HEK293T (cell line): Measurements from ENCODE around the gene KCNK18.
A peak's percentile ranks its signal among the peaks of the same experiment; 100 is the strongest.

Source experiments
- CTCF ChIA-PET: fragments of 350-600 bp; formaldehyde crosslinking; extraction: SDS; loops from one replicate; lab custom pipeline; 2021; ENCODE audit warnings: antibody characterized with exemption, inconsistent platforms; lab: Yijun Ruan, JAX
- POLR2A ChIA-PET: fragments of 350-600 bp; formaldehyde crosslinking; extraction: SDS; loops from one replicate; lab custom pipeline; 2020; ENCODE audit warnings: antibody characterized with exemption, inconsistent platforms; lab: Yijun Ruan, JAX
- DNase-seq: peaks from one replicate; pipeline ENCODE4 v3.0.0; 2012; ENCODE audit warnings: mixed read lengths; ENCODE audit errors: extremely low spot score
- ARNT ChIP-seq: fragments of 450-650 bp; IDR thresholded peaks from 2 replicates; pipeline ENCODE4 v1.6.1; 2017; ENCODE audit warnings: mild to moderate bottlenecking
- BHLHE40 ChIP-seq: fragments of 450-650 bp; IDR thresholded peaks from 2 replicates; pipeline ENCODE4 v1.6.1; 2016; ENCODE audit warnings: mild to moderate bottlenecking, moderate library complexity, borderline replicate concordance
- CTBP1 ChIP-seq: fragments of 450-650 bp; IDR thresholded peaks from 2 replicates; pipeline ENCODE4 v1.6.1; 2016; ENCODE audit warnings: borderline replicate concordance
- ELF4 ChIP-seq: fragments of 450-650 bp; IDR thresholded peaks from 2 replicates; pipeline ENCODE4 v1.6.1; 2017; ENCODE audit warnings: antibody characterized with exemption
- FOXA1 ChIP-seq: fragments of 450-650 bp; IDR thresholded peaks from 2 replicates; pipeline ENCODE4 v1.6.1; 2016; ENCODE audit warnings: mild to moderate bottlenecking
- FOXK2 ChIP-seq: fragments of 450-650 bp; IDR thresholded peaks from 2 replicates; pipeline ENCODE4 v1.6.1; 2016; ENCODE audit warnings: mild to moderate bottlenecking
- FOXM1 ChIP-seq: fragments of 450-650 bp; IDR thresholded peaks from 2 replicates; pipeline ENCODE4 v1.6.1; 2017; ENCODE audit warnings: mild to moderate bottlenecking, borderline replicate concordance
- HDGF ChIP-seq: fragments of 450-650 bp; IDR thresholded peaks from 2 replicates; pipeline ENCODE4 v1.6.1; 2017; ENCODE audit warnings: antibody characterized with exemption, borderline replicate concordance
- L3MBTL2 ChIP-seq: fragments of 450-650 bp; conservative IDR thresholded peaks from 2 replicates; pipeline ENCODE4 v1.6.1; 2016; ENCODE audit warnings: mild to moderate bottlenecking
- LEF1 ChIP-seq: fragments of 450-650 bp; IDR thresholded peaks from 2 replicates; pipeline ENCODE4 v1.6.1; 2017; ENCODE audit warnings: mild to moderate bottlenecking, borderline replicate concordance
- NFRKB ChIP-seq: fragments of 450-650 bp; IDR thresholded peaks from 2 replicates; pipeline ENCODE4 v1.6.1; 2016; ENCODE audit warnings: mild to moderate bottlenecking, moderate library complexity
- SP1 ChIP-seq: fragments of 450-650 bp; IDR thresholded peaks from 2 replicates; pipeline ENCODE4 v1.6.1; 2017
- SUZ12 ChIP-seq: fragments of 450-650 bp; IDR thresholded peaks from 2 replicates; pipeline ENCODE4 v1.6.1; 2016; ENCODE audit warnings: mild to moderate bottlenecking
- TARDBP ChIP-seq: fragments of 450-650 bp; IDR thresholded peaks from 2 replicates; pipeline ENCODE4 v1.6.1; 2016
- ZNF384 ChIP-seq: fragments of 450-650 bp; IDR thresholded peaks from 2 replicates; pipeline ENCODE4 v1.6.1; 2016
- TF ChIP-seq, protein P1 (sequence below): fragments of 450-650 bp; IDR thresholded peaks from 2 replicates; pipeline ENCODE4 v1.6.1; 2016

The KCNK18 gene

GRCh38 chr10:117165538-117166417 is 31.5 kb upstream of the KCNK18 start:
- ChIA-PET CTCF (interaction anchor here (0.6 to 2.8 kb wide), 11 partner anchors 9 to 1288 kb away, joined by 3 to 21 read pairs (median 3); no protein-coding TSS in a partner anchor), POLR2A (interaction anchor here (1.4 kb wide), 1 partner anchor 299 kb away, joined by 3 read pairs; no protein-coding TSS in a partner anchor)
- TF ChIP-seq ZNF384 (no peak), SUZ12 (no peak), CTBP1 (no peak), LEF1 (no peak), FOXA1 (no peak), NFRKB (no peak), FOXK2 (no peak), BHLHE40 (no peak), FOXM1 (no peak), ELF4 (no peak), ARNT (no peak), TARDBP (no peak), HDGF (no peak), SP1 (no peak), L3MBTL2 (no peak; the same call in 1 of the 2 replicates)
- TF ChIP-seq, protein P1, sequence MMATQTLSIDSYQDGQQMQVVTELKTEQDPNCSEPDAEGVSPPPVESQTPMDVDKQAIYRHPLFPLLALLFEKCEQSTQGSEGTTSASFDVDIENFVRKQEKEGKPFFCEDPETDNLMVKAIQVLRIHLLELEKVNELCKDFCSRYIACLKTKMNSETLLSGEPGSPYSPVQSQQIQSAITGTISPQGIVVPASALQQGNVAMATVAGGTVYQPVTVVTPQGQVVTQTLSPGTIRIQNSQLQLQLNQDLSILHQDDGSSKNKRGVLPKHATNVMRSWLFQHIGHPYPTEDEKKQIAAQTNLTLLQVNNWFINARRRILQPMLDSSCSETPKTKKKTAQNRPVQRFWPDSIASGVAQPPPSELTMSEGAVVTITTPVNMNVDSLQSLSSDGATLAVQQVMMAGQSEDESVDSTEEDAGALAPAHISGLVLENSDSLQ, result no peak
- peak; percentile 90 for DNase-seq

- DNase-seq, result no peak
- ChIA-PET CTCF (interaction anchor here (0.5 to 2.8 kb wide), 13 partner anchors 8 to 378 kb away, joined by 3 to 21 read pairs (median 3); no protein-coding TSS in a partner anchor), POLR2A (interaction anchor here (1.4 kb wide), 2 partner anchors 300 to 317 kb away, joined by 3 read pairs; partner anchors contain the start of gene ENO4)
- no peak for TF ChIP-seq L3MBTL2
- TF ChIP-seq BHLHE40, result no peak
- no peak for TF ChIP-seq ELF4
- no peak for TF ChIP-seq CTBP1
- TF ChIP-seq LEF1, result no peak
These were observed 30.6 kb upstream of the KCNK18 start for GRCh38 chr10:117166418-117167345.

GRCh38 chr10:117167346-117167788 is 29.9 kb upstream of the KCNK18 start:
- POLR2A ChIA-PET, result interaction anchor here (1.4 kb wide), 2 partner anchors 301 to 318 kb away, joined by 3 read pairs; partner anchors contain the start of gene ENO4
- TF ChIP-seq SUZ12 (no peak), TARDBP (no peak), HDGF (no peak), NFRKB (no peak), FOXK2 (no peak), ZNF384 (no peak), BHLHE40 (no peak), LEF1 (no peak), ARNT (no peak), CTBP1 (no peak)
- CTCF ChIA-PET, result interaction anchor here (0.5 to 2.8 kb wide), 13 partner anchors 7 to 379 kb away, joined by 3 to 21 read pairs (median 3); no protein-coding TSS in a partner anchor
- no peak for DNase-seq

DNA sequence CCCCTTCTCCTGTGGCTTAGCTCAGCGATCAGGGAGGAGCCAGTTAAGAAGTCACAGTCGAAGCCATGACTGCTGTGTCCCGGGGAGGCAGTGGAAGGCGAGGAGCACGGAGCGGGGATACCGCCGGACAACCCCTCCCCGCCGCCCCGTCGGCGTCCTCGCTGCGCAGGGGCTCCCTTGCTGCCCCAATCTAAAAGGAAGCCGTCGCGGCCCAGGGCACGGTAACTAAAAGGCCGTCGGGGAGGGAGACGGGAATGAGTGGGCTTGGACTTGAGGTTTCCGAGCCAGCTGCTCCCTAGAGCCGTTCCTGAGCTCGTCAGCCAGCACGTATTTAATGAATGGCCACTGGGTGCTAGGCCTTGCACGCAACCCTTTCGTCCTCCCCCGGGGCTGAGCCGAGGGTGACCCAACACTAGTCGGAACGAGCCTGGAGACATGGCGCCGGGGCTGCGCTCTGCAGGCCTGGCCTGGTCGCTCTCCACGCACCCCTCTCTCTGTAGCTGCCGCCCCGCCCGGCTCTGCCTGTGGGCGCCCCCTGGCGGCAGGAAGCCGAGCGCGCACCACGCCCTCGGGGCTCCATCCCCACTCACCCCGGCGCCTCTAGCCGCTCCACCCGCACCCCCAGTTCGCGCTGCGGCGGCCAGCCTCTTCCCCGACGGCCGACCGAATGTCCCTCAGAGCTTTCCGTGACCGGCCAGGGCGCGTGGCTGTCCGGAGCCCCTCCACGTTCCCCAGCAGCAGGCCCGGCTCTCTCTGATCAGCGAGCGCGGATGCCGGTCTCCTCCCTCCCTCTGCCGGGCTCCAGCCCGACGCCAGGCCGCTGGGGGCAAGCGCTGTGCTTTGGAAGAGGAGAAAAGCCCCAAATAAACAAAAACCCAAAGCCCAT is 29.3 kb upstream of the KCNK18 start:
- TF ChIP-seq L3MBTL2 (peak; percentile 20; the same call in 1 of the 2 replicates), FOXM1 (no peak)
- DNase-seq, result peak; percentile 90
- ChIA-PET CTCF (interaction anchor here (0.6 to 2.8 kb wide), 12 partner anchors 10 to 1052 kb away, joined by 3 to 21 read pairs (median 4); no protein-coding TSS in a partner anchor), POLR2A (interaction anchor here (1.0 to 1.4 kb wide), 2 partner anchors 319 to 359 kb away, joined by 3 to 5 read pairs; partner anchors contain the start of gene ENO4)

- CTCF ChIA-PET, result interaction anchor here (1.2 to 2.8 kb wide), 4 partner anchors 11 to 380 kb away, joined by 3 to 21 read pairs (median 5); no protein-coding TSS in a partner anchor
- DNase-seq, result no peak
- TF ChIP-seq FOXM1 (no peak), CTBP1 (no peak), HDGF (no peak), SP1 (no peak), NFRKB (no peak), FOXK2 (no peak), LEF1 (no peak), L3MBTL2 (no peak), ELF4 (no peak), ZNF384 (no peak), FOXA1 (no peak), SUZ12 (no peak), ARNT (no peak), TARDBP (no peak)
- TF ChIP-seq, protein P1, result no peak
- POLR2A ChIA-PET, result interaction anchor here (1.0 kb wide), 1 partner anchor 359 kb away, joined by 5 read pairs; no protein-coding TSS in a partner anchor
These were observed 28.6 kb upstream of the KCNK18 start for GRCh38 chr10:117168729-117169128.
